Bronchial epithelial cell (primary cell): Measurements from ENCODE around the gene SPTBN4. TPM values are rescaled to one million over a fixed set of nuclear protein-coding genes. Genes with fewer than 3 reads are reported as not detected.
"Not testable (repeated sequence)": the region's sequence is repeated elsewhere in the genome, so short reads cannot be mapped to it uniquely, and the experiment has no call there.

Experiments
- DNase-seq: peaks from one replicate; pipeline ENCODE4 v3.0.0-alpha.2; 2010; ENCODE audit warnings: low read depth
- FAIRE-seq: peaks from 2 replicates; lab custom pipeline; 2011; peaks lifted over from hg19 to GRCh38; lab: Jason Lieb, UNC
- H3K27me3 ChIP-seq: 2 replicates; pipeline ENCODE4 v1.5.1; 2011; ENCODE audit warnings: low read length; ENCODE audit not compliant: control insufficient read depth, insufficient read depth
- H3K36me3 ChIP-seq: 2 replicates; pipeline ENCODE4 v1.5.1; 2011; ENCODE audit warnings: low read length; ENCODE audit not compliant: control insufficient read depth, insufficient read depth
- H3K4me3 ChIP-seq: 2 replicates; pipeline ENCODE4 v1.5.1; 2011; ENCODE audit warnings: mild to moderate bottlenecking, low read depth, low read length, control low read depth
- total RNA-seq: library from RNA; depleted of rRNA; stranded (reverse); fragments of >200 nt; gene quantifications from 2 replicates; pipeline ENCODE4 v1.2.1, GENCODE V29; 2014
- TF ChIP-seq, protein P1 (sequence below): IDR thresholded peaks from 2 replicates; pipeline ENCODE4 v1.5.1; 2011; ENCODE audit warnings: mild to moderate bottlenecking, moderate library complexity, low read length, control low read depth, inconsistent platforms; ENCODE audit not compliant: insufficient read depth, severe bottlenecking

The SPTBN4 gene
- total RNA-seq, 1 donor from 2014 or later = 0.53 TPM

DNA sequence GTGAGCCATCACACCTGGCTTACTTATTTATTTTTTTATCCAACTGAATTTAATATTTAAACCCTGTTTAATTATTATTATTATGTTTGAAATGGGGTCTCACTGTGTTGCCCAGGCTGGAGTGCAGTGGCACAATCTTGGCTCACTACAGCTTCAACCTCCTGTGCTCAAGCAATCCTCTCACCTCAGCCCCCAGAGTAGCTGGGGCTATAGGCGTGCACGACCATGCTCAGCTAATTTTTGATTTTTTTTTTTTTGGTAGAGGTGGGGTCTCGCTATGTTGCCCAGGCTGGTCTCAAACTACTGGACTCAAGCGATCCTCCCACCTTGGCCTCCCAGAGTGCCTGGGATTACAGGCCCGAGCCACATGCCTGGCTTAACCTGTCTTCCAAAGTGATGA, 32.5 kb downstream of the SPTBN4 start:
- TF ChIP-seq, protein P1, sequence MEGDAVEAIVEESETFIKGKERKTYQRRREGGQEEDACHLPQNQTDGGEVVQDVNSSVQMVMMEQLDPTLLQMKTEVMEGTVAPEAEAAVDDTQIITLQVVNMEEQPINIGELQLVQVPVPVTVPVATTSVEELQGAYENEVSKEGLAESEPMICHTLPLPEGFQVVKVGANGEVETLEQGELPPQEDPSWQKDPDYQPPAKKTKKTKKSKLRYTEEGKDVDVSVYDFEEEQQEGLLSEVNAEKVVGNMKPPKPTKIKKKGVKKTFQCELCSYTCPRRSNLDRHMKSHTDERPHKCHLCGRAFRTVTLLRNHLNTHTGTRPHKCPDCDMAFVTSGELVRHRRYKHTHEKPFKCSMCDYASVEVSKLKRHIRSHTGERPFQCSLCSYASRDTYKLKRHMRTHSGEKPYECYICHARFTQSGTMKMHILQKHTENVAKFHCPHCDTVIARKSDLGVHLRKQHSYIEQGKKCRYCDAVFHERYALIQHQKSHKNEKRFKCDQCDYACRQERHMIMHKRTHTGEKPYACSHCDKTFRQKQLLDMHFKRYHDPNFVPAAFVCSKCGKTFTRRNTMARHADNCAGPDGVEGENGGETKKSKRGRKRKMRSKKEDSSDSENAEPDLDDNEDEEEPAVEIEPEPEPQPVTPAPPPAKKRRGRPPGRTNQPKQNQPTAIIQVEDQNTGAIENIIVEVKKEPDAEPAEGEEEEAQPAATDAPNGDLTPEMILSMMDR = no peak
- Histone ChIP-seq H3K4me3 (no peak overlapping the region), H3K36me3 (no peaks in the 10 kb centered on the region), H3K27me3 (no peaks in the 10 kb centered on the region)
- DNase-seq (no peak), FAIRE-seq (no peak)

DNA sequence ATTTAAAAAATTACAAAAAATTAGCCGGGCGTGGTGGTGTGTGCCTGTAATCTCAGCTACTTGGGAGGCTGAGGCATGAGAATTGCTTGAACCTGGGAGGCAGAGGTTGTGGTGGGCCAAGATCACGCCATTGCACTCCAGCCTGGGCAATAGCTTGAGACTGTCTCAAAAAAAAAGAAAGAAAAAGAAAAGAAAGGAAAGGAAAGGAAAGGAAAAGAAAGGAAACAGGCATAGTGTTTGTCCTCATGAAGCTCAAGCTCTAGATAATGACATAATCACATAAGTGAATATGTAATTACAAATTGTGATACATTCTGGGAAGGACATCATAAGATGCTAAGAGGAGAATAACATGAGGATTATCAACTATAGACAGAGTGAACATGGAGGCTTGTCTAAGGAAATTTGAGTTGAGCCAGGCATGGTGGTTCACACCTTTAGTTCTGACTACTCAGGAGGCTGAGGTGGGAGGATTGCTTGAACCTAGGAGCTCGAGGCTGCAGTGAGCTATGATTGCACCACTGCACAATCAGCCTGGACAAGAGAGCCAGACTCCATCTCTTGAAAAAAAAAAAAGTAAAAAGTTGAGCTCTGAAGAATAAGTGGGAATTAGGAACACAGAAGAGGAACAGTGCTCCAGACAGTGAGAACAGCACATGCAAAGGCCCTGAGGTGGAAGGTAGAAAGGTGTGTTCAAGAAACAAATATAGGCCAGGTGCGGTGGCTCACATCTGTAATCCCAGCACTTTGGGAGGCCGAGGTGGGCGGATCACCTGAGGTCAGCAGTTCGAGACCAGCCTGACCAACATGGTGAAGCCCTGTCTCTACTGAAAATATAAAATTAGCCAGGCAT, 34.1 kb downstream of the SPTBN4 start:
- DNase-seq, H3K36me3 ChIP-seq, FAIRE-seq, H3K4me3 ChIP-seq, H3K27me3 ChIP-seq: not testable (repeated sequence)

DNA sequence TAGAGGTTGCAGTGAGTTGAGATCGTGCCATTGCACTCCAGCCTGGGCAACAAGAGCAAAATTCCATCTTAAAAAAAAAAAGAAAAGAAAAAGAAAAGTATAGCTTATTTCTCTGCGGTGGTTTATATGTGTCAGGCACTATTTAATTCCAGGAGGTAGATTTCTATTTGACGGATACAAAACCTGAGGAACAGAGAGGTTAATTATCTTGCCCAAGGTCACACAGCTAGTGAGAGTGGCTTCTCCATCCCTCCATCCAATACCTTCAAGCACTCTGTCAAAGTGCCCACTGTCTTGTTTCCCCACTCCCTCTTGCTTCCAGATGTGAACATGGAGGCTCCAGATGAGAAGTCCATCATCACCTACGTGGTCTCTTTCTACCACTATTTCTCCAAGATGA, 34.8 kb downstream of the SPTBN4 start:
- DNase-seq (no peak), FAIRE-seq (no peak)
- H3K4me3 ChIP-seq = no peak overlapping the region
- H3K36me3 ChIP-seq = no peaks in the 10 kb centered on the region
- TF ChIP-seq, protein P1 = no peak
- H3K27me3 ChIP-seq = peaks cover 4% of the 10 kb centered on the region

DNA sequence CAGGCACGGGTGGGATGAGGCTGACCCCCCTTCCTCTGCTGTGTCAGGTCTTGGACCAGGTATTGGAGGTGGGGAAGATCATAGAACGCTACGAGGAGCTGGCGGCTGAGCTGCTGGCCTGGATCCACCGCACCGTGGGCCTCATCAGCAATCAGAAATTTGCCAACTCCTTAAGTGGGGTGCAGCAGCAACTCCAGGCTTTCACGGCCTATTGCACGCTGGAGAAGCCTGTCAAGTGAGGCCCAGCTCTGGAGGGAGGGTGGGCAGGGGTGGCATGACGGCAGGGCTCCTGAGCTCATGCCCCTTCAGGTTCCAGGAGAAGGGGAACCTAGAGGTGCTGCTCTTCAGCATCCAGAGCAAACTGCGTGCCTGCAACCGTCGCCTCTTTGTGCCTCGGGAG, 35.3 kb downstream of the SPTBN4 start:
- TF ChIP-seq, protein P1 = no peak
- FAIRE-seq (no peak), DNase-seq (no peak)
- no peak overlapping the region for H3K4me3 ChIP-seq
- H3K27me3 ChIP-seq = peaks cover 4% of the 10 kb centered on the region
- no peaks in the 10 kb centered on the region for H3K36me3 ChIP-seq

DNA sequence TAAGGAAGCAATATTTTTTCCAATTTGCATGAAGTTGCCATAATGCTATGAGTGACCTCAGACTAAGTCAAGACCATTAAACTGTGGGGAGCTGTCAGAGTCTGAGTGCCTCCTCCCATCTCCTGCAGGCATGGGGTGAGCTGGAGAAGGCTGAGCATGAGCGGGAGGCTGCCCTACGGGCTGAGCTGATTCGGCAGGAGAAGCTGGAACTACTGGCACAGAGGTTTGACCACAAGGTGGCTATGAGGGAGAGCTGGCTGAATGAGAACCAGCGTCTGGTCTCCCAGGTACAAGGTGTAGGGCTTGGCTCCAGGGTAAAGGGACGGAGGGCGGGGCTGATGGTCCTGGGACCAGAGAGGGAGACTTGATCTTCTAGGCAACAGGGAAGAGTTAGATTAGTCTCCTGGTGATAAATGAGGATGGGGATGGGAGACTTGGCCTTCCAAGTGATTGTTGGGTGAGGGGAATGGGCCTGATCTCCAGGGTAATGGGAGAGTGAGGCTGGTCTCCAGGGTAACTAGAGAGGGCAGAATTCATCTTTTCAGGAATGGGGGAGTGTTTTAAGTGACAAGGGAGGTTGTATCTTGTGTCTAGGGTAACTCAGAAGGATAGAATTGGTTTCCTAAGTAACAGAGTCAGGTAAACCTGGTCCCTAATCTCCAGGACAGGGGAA, 36.0 kb downstream of the SPTBN4 start:
- H3K4me3 ChIP-seq = no peak overlapping the region
- DNase-seq = peak; percentile 21
- TF ChIP-seq, protein P1 = peak; percentile 34
- H3K27me3 ChIP-seq = peaks cover 4% of the 10 kb centered on the region
- no peaks in the 10 kb centered on the region for H3K36me3 ChIP-seq
- peak; percentile 58 for FAIRE-seq

DNA sequence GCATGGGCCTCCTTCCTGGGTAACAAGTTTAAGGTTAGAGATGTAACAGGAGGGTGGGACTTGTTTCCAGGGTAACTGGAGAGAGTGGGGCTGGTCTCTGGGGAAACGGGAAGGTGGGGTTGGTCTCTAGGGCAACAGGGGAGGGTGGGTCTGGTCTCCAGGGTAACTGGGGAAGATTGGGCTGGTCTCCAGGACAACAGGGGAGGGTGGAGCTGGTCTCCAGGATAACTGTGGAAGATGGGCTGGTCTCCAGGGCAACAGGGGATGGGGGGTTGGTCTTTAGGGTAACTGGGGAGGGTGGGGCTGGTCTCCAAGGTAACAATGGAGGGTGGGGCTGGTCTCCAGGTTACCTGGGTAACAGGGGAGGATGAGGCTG, 36.5 kb downstream of the SPTBN4 start:
- Histone ChIP-seq H3K27me3 (peaks cover 4% of the 10 kb centered on the region), H3K36me3 (no peaks in the 10 kb centered on the region), H3K4me3 (no peak overlapping the region)
- no peak for FAIRE-seq
- no peak for DNase-seq
- TF ChIP-seq, protein P1 = no peak
